ENCODE measurements around the gene RREB1.

RREB1 gene

GRCh38 chr6:7222197-7222596 lies 114.4 kb downstream of the RREB1 start:
- DNase-seq (ENCODE audit: low spot score) = no peak

GRCh38 chr6:7224731-7225130 lies 117.0 kb downstream of the RREB1 start:
- no peak for DNase-seq (ENCODE audit: low spot score)

- DNase-seq (ENCODE audit: low spot score) = no peak
Measured at GRCh38 chr6:7228662-7229375, 121.1 kb downstream of the RREB1 start.

- DNase-seq (ENCODE audit: low spot score) = no peak
Measured at GRCh38 chr6:7229376-7230326, 121.9 kb downstream of the RREB1 start.

- DNase-seq (ENCODE audit: low spot score) = no peak
Measured at GRCh38 chr6:7230327-7230691, 122.5 kb downstream of the RREB1 start.

- DNase-seq (ENCODE audit: low spot score) = no peak
Measured at GRCh38 chr6:7230956-7231713, 123.4 kb downstream of the RREB1 start.

GRCh38 chr6:7232351-7232750 lies 124.6 kb downstream of the RREB1 start:
- DNase-seq (ENCODE audit: low spot score) = no peak

- DNase-seq (ENCODE audit: low spot score) = no peak
Measured at GRCh38 chr6:7234547-7234946, 126.8 kb downstream of the RREB1 start.

GRCh38 chr6:7235712-7236305 lies 128.0 kb downstream of the RREB1 start:
- no peak for DNase-seq (ENCODE audit: low spot score)

- DNase-seq (ENCODE audit: low spot score) = no peak
Measured at GRCh38 chr6:7236306-7237209, 128.8 kb downstream of the RREB1 start.

GRCh38 chr6:7237653-7238188 lies 130.0 kb downstream of the RREB1 start:
- DNase-seq (ENCODE audit: low spot score) = no peak

GRCh38 chr6:7238526-7238899 lies 130.8 kb downstream of the RREB1 start:
- no peak for DNase-seq (ENCODE audit: low spot score)

- peak; percentile 62 for DNase-seq (ENCODE audit: low spot score)
Measured at GRCh38 chr6:7238900-7239589, 131.3 kb downstream of the RREB1 start.

GRCh38 chr6:7239590-7239948 lies 131.8 kb downstream of the RREB1 start:
- DNase-seq (ENCODE audit: low spot score) = no peak

GRCh38 chr6:7240351-7240750 lies 132.6 kb downstream of the RREB1 start:
- DNase-seq (ENCODE audit: low spot score) = no peak

GRCh38 chr6:7241160-7241559 lies 133.4 kb downstream of the RREB1 start:
- DNase-seq (ENCODE audit: low spot score) = no peak

GRCh38 chr6:7241709-7242645 lies 134.2 kb downstream of the RREB1 start:
- DNase-seq (ENCODE audit: low spot score) = no peak

GRCh38 chr6:7242835-7243178 lies 135.0 kb downstream of the RREB1 start:
- DNase-seq (ENCODE audit: low spot score) = no peak
